HepG2 (cell line): Measurements from ENCODE around the gene MTCL1.

Experiments used
- ARNT ChIP-seq: fragments of 450-650 bp; IDR thresholded peaks from 2 replicates; pipeline ENCODE4 v1.6.1; 2017
- EP300 ChIP-seq, 3 experiments: sonication (generic) in 1 of 3; formaldehyde crosslinking in 1 of 3; IDR thresholded peaks; 2 replicates each; pipeline versions ENCODE4 v1.5.1 to v1.6.1; 2011 to 2020; ENCODE audit warnings: low read depth in 2 of 3, low read length in 2 of 3, borderline replicate concordance in 1 of 3, improper control_type of control experiment in 1 of 3, mild to moderate bottlenecking in 1 of 3, missing genetic modification reagents in 1 of 3, moderate library complexity in 1 of 3
- KDM1A ChIP-seq: IDR thresholded peaks from 2 replicates; pipeline ENCODE4 v1.6.1; 2016; ENCODE audit warnings: missing compliant biosample characterization
- NFYB ChIP-seq: sonication (generic); formaldehyde crosslinking; IDR thresholded peaks from 2 replicates; pipeline ENCODE4 v1.4.0; 2020; ENCODE audit warnings: missing genetic modification reagents
- PAF1 ChIP-seq: IDR thresholded peaks from 2 replicates; pipeline ENCODE4 v1.6.1; 2016; ENCODE audit warnings: missing genetic modification reagents, missing compliant biosample characterization
- POLR2A ChIP-seq, 2 experiments: IDR thresholded peaks; 2 replicates each; pipeline ENCODE4 v1.6.1; 2011; ENCODE audit warnings: low read depth in 2 of 2, low read length in 2 of 2, mild to moderate bottlenecking in 1 of 2, moderate library complexity in 1 of 2; ENCODE audit not compliant: insufficient read depth in 1 of 2
- RAD21 ChIP-seq: fragments of 450-650 bp; formaldehyde crosslinking; IDR thresholded peaks from 2 replicates; pipeline ENCODE4 v1.5.0; 2020; ENCODE audit warnings: mild to moderate bottlenecking
- TAF1 ChIP-seq: sonication (generic); formaldehyde crosslinking; IDR thresholded peaks from 2 replicates; pipeline ENCODE4 v1.4.0; 2020; ENCODE audit warnings: missing genetic modification reagents
- ZFP90 ChIP-seq: sonication (generic); formaldehyde crosslinking; IDR thresholded peaks from 2 replicates; pipeline ENCODE4 v1.8.0; 2022; ENCODE audit warnings: missing genetic modification reagents, mild to moderate bottlenecking, inconsistent platforms, borderline replicate concordance
- ZFX ChIP-seq: sonication (generic); formaldehyde crosslinking; IDR thresholded peaks from 2 replicates; pipeline ENCODE4 v1.4.0; 2020; ENCODE audit warnings: mild to moderate bottlenecking, low read depth, missing genetic modification reagents, moderate library complexity
- ZKSCAN5 ChIP-seq: sonication (generic); formaldehyde crosslinking; IDR thresholded peaks from 2 replicates; pipeline ENCODE4 v1.5.1; 2020; ENCODE audit warnings: mild to moderate bottlenecking, missing genetic modification reagents
- TF ChIP-seq, protein P1 (sequence below): sonication (generic); formaldehyde crosslinking; IDR thresholded peaks from 2 replicates; pipeline ENCODE4 v1.4.0; 2020; ENCODE audit warnings: missing genetic modification reagents
- TF ChIP-seq, protein P2 (sequence below): sonication (generic); formaldehyde crosslinking; IDR thresholded peaks from 2 replicates; pipeline ENCODE4 v1.5.0; 2020; ENCODE audit warnings: mild to moderate bottlenecking, missing genetic modification reagents, moderate library complexity
- TF ChIP-seq, protein P3 (sequence below): sonication (generic); formaldehyde crosslinking; conservative IDR thresholded peaks from 2 replicates; pipeline ENCODE4 v1.4.0; 2020; ENCODE audit warnings: missing genetic modification reagents

DNA sequence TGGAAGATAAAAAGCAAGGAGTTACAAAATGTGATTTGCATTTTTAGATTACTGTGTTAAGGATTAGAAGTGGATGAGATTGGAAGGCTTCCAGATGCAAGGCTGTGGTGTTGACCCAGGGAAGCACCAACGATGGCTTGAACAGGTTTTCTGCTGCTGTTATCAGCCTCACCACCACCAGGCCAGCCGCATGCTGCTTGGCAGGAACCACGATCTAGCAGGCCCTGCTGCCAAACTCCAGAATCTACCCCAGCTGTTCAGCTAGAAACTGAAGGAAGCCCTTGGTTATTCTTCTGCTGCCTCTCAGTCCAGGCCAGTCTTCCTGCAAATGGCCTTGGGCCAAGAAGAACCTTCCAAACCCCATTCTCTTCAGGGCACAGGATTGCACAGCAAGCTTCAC, 133.9 kb downstream of the MTCL1 start:
- TF ChIP-seq PAF1 (CRISPR knock-in tag), result no peak
- no peak for TF ChIP-seq EP300 (IDR thresholded peaks at IDR 0.05; ENCODE audit: low read depth in 2 of 2, low read length in 2 of 2)
- TF ChIP-seq EP300 (CRISPR knock-in tag; IDR thresholded peaks at IDR 0.05; ENCODE audit: borderline replicate concordance), result no peak
- TF ChIP-seq, protein P1, sequence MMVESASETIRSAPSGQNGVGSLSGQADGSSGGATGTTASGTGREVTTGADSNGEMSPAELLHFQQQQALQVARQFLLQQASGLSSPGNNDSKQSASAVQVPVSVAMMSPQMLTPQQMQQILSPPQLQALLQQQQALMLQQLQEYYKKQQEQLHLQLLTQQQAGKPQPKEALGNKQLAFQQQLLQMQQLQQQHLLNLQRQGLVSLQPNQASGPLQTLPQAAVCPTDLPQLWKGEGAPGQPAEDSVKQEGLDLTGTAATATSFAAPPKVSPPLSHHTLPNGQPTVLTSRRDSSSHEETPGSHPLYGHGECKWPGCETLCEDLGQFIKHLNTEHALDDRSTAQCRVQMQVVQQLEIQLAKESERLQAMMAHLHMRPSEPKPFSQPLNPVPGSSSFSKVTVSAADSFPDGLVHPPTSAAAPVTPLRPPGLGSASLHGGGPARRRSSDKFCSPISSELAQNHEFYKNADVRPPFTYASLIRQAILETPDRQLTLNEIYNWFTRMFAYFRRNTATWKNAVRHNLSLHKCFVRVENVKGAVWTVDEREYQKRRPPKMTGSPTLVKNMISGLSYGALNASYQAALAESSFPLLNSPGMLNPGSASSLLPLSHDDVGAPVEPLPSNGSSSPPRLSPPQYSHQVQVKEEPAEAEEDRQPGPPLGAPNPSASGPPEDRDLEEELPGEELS (CRISPR knock-in tag), result no peak
- TF ChIP-seq, protein P2, sequence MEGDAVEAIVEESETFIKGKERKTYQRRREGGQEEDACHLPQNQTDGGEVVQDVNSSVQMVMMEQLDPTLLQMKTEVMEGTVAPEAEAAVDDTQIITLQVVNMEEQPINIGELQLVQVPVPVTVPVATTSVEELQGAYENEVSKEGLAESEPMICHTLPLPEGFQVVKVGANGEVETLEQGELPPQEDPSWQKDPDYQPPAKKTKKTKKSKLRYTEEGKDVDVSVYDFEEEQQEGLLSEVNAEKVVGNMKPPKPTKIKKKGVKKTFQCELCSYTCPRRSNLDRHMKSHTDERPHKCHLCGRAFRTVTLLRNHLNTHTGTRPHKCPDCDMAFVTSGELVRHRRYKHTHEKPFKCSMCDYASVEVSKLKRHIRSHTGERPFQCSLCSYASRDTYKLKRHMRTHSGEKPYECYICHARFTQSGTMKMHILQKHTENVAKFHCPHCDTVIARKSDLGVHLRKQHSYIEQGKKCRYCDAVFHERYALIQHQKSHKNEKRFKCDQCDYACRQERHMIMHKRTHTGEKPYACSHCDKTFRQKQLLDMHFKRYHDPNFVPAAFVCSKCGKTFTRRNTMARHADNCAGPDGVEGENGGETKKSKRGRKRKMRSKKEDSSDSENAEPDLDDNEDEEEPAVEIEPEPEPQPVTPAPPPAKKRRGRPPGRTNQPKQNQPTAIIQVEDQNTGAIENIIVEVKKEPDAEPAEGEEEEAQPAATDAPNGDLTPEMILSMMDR, result no peak
- TF ChIP-seq ZFX, result no peak
- TF ChIP-seq, protein P3, sequence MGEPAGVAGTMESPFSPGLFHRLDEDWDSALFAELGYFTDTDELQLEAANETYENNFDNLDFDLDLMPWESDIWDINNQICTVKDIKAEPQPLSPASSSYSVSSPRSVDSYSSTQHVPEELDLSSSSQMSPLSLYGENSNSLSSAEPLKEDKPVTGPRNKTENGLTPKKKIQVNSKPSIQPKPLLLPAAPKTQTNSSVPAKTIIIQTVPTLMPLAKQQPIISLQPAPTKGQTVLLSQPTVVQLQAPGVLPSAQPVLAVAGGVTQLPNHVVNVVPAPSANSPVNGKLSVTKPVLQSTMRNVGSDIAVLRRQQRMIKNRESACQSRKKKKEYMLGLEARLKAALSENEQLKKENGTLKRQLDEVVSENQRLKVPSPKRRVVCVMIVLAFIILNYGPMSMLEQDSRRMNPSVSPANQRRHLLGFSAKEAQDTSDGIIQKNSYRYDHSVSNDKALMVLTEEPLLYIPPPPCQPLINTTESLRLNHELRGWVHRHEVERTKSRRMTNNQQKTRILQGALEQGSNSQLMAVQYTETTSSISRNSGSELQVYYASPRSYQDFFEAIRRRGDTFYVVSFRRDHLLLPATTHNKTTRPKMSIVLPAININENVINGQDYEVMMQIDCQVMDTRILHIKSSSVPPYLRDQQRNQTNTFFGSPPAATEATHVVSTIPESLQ (CRISPR knock-in tag), result no peak
- TF ChIP-seq RAD21 (CRISPR knock-in tag), result no peak
- no peak for TF ChIP-seq ZKSCAN5 (CRISPR knock-in tag)
- no peak for TF ChIP-seq POLR2A (IDR thresholded peaks at IDR 0.05; ENCODE audit: insufficient read depth in 1 of 2, low read depth in 2 of 2, low read length in 2 of 2)
- TF ChIP-seq TAF1, result no peak
- no peak for TF ChIP-seq KDM1A
- no peak for TF ChIP-seq NFYB
- no peak for TF ChIP-seq ZFP90 (CRISPR knock-in tag)
- TF ChIP-seq ARNT, result no peak
